ENCODE measurements around the gene ST3GAL2. TPM values are rescaled to one million over a fixed set of nuclear protein-coding genes. Genes with fewer than 3 reads are reported as not detected.

The ST3GAL2 gene
- total and polyA plus RNA-seq, 2 donors (not counting 1 experiment from before 2014, with no cell fraction given), result 18.2 to 71.3 TPM

DNA sequence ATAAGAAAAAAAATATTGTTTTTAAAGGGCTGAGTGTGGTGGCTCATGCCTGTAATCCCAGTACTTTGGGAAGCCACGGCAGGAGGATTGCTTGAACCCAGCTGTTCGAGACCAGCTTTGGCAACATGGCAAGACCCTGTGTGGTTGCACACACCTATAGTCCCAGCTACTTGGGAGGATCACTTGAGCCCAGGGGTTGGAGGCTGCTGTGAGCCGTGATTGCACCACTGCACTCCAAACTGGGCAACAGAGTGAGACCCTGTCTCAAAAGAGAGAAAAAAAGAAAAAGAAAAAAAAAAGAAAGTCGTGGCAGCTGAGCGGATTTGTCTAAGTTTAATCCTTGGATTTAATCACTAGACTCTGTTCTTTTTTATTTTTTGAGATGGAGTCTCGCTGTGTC, 9.2 kb upstream of the ST3GAL2 start:
- Histone ChIP-seq H2AFZ (ENCODE audit: insufficient read depth, low read depth, low read length, poor library complexity, severe bottlenecking) (no peak overlapping the region), H3K9me3 (ENCODE audit: control extremely low read depth in 1 of 3, control insufficient read depth in 2 of 3, insufficient read depth in 1 of 3, low read length in 2 of 3) (no peaks in the 10 kb centered on the region), H3K79me2 (ENCODE audit: control insufficient read depth, insufficient read depth, low read length) (no peaks in the 10 kb centered on the region), H3K4me1 (ENCODE audit: control insufficient read depth in 2 of 2, insufficient read depth in 2 of 2, low read length in 2 of 2) (peaks cover 7 to 10% of the 10 kb centered on the region in 2 donors), H3K4me3 (ENCODE audit: control extremely low read depth in 1 of 5, extremely low read depth in 1 of 5, insufficient read depth in 1 of 5, low read depth in 2 of 5, low read length in 4 of 5) (no peak overlapping the region), H3K36me3 (replicated peaks in 1 of 2; ENCODE audit: control extremely low read depth in 1 of 2, control insufficient read depth in 1 of 2, extremely low read depth in 1 of 2, insufficient read depth in 2 of 2, low read length in 1 of 2) (no peaks in the 10 kb centered on the region), H3K4me2 (replicated peaks; ENCODE audit: low read depth, low read length, poor library complexity, severe bottlenecking) (no peak overlapping the region), H3K27me3 (replicated peaks in 1 of 4; ENCODE audit: control extremely low read depth in 1 of 4, control insufficient read depth in 3 of 4, insufficient read depth in 4 of 4, low read length in 3 of 4) (no peaks in the 10 kb centered on the region), H4K20me1 (ENCODE audit: control insufficient read depth, insufficient read depth, low read length, poor library complexity, severe bottlenecking) (no peaks in the 10 kb centered on the region), H3K9ac (ENCODE audit: low read length) (no peak overlapping the region), H3K27ac (ENCODE audit: low read length in 2 of 2) (no peak overlapping the region)
- Mint-ChIP-seq H3K27ac (no peak overlapping the region), H3K4me3 (no peak overlapping the region), H3K9me3 (ENCODE audit: insufficient read depth) (no peaks in the 10 kb centered on the region), H3K4me1 (peaks cover 10% of the 10 kb centered on the region), H3K27me3 (peaks cover 5% of the 10 kb centered on the region)
- DNase-seq (no peak), ATAC-seq (ENCODE audit: low read depth) (no peak)
- POLR2A ChIA-PET, result interaction anchor here (0.7 kb wide), 1 partner anchor 10 kb away, joined by 3 read pairs; no protein-coding TSS in a partner anchor
- TF ChIP-seq, protein P1, sequence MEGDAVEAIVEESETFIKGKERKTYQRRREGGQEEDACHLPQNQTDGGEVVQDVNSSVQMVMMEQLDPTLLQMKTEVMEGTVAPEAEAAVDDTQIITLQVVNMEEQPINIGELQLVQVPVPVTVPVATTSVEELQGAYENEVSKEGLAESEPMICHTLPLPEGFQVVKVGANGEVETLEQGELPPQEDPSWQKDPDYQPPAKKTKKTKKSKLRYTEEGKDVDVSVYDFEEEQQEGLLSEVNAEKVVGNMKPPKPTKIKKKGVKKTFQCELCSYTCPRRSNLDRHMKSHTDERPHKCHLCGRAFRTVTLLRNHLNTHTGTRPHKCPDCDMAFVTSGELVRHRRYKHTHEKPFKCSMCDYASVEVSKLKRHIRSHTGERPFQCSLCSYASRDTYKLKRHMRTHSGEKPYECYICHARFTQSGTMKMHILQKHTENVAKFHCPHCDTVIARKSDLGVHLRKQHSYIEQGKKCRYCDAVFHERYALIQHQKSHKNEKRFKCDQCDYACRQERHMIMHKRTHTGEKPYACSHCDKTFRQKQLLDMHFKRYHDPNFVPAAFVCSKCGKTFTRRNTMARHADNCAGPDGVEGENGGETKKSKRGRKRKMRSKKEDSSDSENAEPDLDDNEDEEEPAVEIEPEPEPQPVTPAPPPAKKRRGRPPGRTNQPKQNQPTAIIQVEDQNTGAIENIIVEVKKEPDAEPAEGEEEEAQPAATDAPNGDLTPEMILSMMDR (IDR thresholded peaks at IDR 0.05), result no peak
- TF ChIP-seq EZH2 (IDR thresholded peaks at IDR 0.05; ENCODE audit: borderline replicate concordance, insufficient read depth, low read depth, low read length, poor library complexity, severe bottlenecking), result no peak
- CTCF ChIA-PET, result no interaction called here
- 96% methylated on average over 5 of the region's 6 CpGs for WGBS (ENCODE audit: insufficient coverage)
- intact Hi-C loops (cut with micrococcal nuclease), result no loop called here

DNA sequence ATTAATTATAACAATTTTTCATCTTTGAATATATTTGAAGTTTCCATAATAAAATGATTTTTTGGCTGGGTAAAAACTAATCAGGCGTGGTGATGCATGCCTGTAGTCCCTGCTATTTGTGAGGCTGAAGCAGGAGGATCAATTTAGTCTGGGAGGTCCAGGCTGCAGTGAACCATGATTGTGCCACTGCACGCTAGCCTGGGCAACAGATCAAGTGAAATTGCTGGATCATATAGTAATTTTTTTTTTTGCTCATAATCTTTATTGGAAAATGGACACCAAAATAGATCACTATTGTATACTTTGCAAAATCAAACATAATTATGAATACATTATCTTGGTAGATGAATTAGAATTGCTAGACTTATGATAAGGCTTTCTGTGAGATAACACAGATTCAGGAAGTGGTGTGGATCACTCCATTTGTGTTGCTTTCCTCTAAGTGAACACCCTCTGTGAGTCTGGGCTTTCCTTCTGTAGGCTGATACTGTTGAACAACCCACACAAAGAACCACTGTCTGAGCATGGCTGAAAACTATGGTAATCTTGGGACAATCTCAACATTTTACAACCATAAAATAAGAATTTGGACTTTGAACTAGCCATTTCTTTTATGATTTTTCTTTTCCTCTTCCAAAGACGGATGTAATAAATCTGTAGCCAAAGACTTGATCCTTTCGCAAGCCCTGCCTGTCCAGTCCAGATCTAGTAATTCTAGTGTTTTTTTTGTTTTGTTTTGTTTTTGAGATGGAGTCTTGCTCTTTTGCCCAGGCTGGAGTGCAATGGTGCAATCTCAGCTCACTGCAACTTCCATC, 5.6 kb upstream of the ST3GAL2 start:
- WGBS (ENCODE audit: insufficient coverage), result 100% methylated on average over 1 of the region's 4 CpGs
- peaks cover 8% of the 10 kb centered on the region for H3K4me1 Mint-ChIP-seq
- H3K4me1 ChIP-seq (ENCODE audit: control insufficient read depth in 2 of 2, insufficient read depth in 2 of 2, low read length in 2 of 2), result peaks cover 12 to 16% of the 10 kb centered on the region in 2 donors
- H3K27me3 ChIP-seq (replicated peaks in 1 of 4; ENCODE audit: control extremely low read depth in 1 of 4, control insufficient read depth in 3 of 4, insufficient read depth in 4 of 4, low read length in 3 of 4), result no peaks in the 10 kb centered on the region
- H3K4me3 Mint-ChIP-seq, result no peak overlapping the region
- DNase-seq (no peak), ATAC-seq (ENCODE audit: low read depth) (no peak)
- H3K9me3 Mint-ChIP-seq (ENCODE audit: insufficient read depth), result no peaks in the 10 kb centered on the region
- H3K9me3 ChIP-seq (ENCODE audit: control extremely low read depth in 1 of 3, control insufficient read depth in 2 of 3, insufficient read depth in 1 of 3, low read length in 2 of 3), result no peaks in the 10 kb centered on the region
- TF ChIP-seq EZH2 (IDR thresholded peaks at IDR 0.05; ENCODE audit: borderline replicate concordance, insufficient read depth, low read depth, low read length, poor library complexity, severe bottlenecking), result no peak
- TF ChIP-seq, protein P1 (IDR thresholded peaks at IDR 0.05), result no peak
- H2AFZ ChIP-seq (ENCODE audit: insufficient read depth, low read depth, low read length, poor library complexity, severe bottlenecking), result no peak overlapping the region
- intact Hi-C loops (cut with micrococcal nuclease), result no loop called here
- CTCF ChIA-PET, result interaction anchor here (0.8 to 1.0 kb wide), 2 partner anchors 50 to 64 kb away, joined by 3 read pairs; no protein-coding TSS in a partner anchor
- no peak overlapping the region for H3K27ac ChIP-seq (ENCODE audit: low read length in 2 of 2)
- no peaks in the 10 kb centered on the region for H3K36me3 ChIP-seq (replicated peaks in 1 of 2; ENCODE audit: control extremely low read depth in 1 of 2, control insufficient read depth in 1 of 2, extremely low read depth in 1 of 2, insufficient read depth in 2 of 2, low read length in 1 of 2)
- no peaks in the 10 kb centered on the region for H4K20me1 ChIP-seq (ENCODE audit: control insufficient read depth, insufficient read depth, low read length, poor library complexity, severe bottlenecking)
- no peaks in the 10 kb centered on the region for H3K79me2 ChIP-seq (ENCODE audit: control insufficient read depth, insufficient read depth, low read length)
- no peak overlapping the region for H3K4me2 ChIP-seq (replicated peaks; ENCODE audit: low read depth, low read length, poor library complexity, severe bottlenecking)
- no peaks in the 10 kb centered on the region for H3K27me3 Mint-ChIP-seq
- no peak overlapping the region for H3K27ac Mint-ChIP-seq
- no peak overlapping the region for H3K4me3 ChIP-seq (ENCODE audit: control extremely low read depth in 1 of 5, extremely low read depth in 1 of 5, insufficient read depth in 1 of 5, low read depth in 2 of 5, low read length in 4 of 5)
- H3K9ac ChIP-seq (ENCODE audit: low read length), result no peak overlapping the region
- POLR2A ChIA-PET, result no interaction called here

Data from B cell (primary cell).